Activated CD8-positive, alpha-beta T cell treated with anti-CD3 and anti-CD28 coated beads for 36 hours (primary cell): Measurements from ENCODE around the gene PSMD4. TPM values are rescaled to one million over a fixed set of nuclear protein-coding genes. Genes with fewer than 3 reads are reported as not detected.

Source experiments
- ATAC-seq: fragments of 200-7000 bp; cut with Tn5 transposase; one replicate; pipeline ENCODE4 v1.10.0; 2021; ENCODE audit warnings: mild to moderate bottlenecking, moderate library complexity
- CTCF ChIA-PET: fragments of 350-600 bp; sonication (Branson Sonifier 250); formaldehyde crosslinking; loops from one replicate; lab custom pipeline; 2021; ENCODE audit warnings: antibody characterized with exemption; lab: Charles Lee
- POLR2A ChIA-PET: fragments of 350-600 bp; sonication (Branson Sonifier 250); formaldehyde crosslinking; loops from one replicate; lab custom pipeline; 2021; ENCODE audit warnings: antibody characterized with exemption; lab: Charles Lee
- DNase-seq: peaks from one replicate; pipeline ENCODE4 v3.0.0-alpha.2; 2020
- H3K27ac Mint-ChIP-seq: one replicate; pipeline ENCODE4 v1.8.0; 2021; ENCODE audit warnings: mild to moderate bottlenecking, mixed read lengths
- H3K27me3 Mint-ChIP-seq: one replicate; pipeline ENCODE4 v1.8.0; 2021; ENCODE audit warnings: mixed read lengths
- H3K36me3 Mint-ChIP-seq: one replicate; pipeline ENCODE4 v1.8.0; 2021; ENCODE audit warnings: low read depth, mixed read lengths
- H3K4me1 Mint-ChIP-seq: one replicate; pipeline ENCODE4 v1.8.0; 2021; ENCODE audit warnings: low read depth, mixed read lengths
- H3K4me3 Mint-ChIP-seq: one replicate; pipeline ENCODE4 v1.8.0; 2021; ENCODE audit warnings: mild to moderate bottlenecking, moderate library complexity, mixed read lengths
- H3K9me3 Mint-ChIP-seq: one replicate; pipeline ENCODE4 v1.8.0; 2021; ENCODE audit warnings: mixed read lengths
- intact Hi-C: fragments of 100-400 bp; cut with micrococcal nuclease; formaldehyde crosslinking; loops from one replicate; pipeline ENCODE4 v1.10.0; 2022
- total RNA-seq, 2 experiments: library from RNA; stranded (reverse); gene quantifications; one replicate each; pipeline ENCODE4 v1.2.3, GENCODE V29; 2021
- TF ChIP-seq, protein P1 (sequence below): fragments of 200-600 bp; IDR thresholded peaks from one replicate; pipeline ENCODE4 v1.8.0; 2022; ENCODE audit warnings: antibody characterized with exemption, mild to moderate bottlenecking

The PSMD4 gene
- total RNA-seq, 2 experiments from 2014 or later, result 203 to 214 TPM

DNA sequence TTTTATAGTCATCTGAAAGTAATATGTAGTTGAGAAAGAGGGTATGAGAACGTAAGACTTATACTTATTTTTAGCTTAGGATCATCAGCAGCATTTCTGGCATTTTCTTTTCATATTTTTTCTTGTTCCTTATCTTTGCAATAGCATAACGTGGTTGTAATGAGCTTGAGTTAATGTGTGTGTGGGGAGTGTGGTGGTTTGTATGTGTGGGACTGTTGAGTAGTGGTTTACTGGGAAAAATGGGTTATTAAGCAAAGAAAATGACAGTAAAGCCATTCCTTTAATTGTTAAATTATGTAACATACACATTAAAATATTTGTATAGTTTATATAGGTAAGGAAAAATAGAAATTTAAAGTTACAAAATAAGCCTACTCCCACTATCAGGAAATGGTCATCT lies 41.0 kb upstream of the PSMD4 start:
- Mint-ChIP-seq H3K4me3 (no peak overlapping the region), H3K27me3 (no peaks in the 10 kb centered on the region), H3K4me1 (peaks cover 30% of the 10 kb centered on the region), H3K27ac (no peak overlapping the region), H3K36me3 (peaks cover 36% of the 10 kb centered on the region), H3K9me3 (no peaks in the 10 kb centered on the region)
- intact Hi-C loops, result no loop called here
- DNase-seq, result no peak
- ChIA-PET CTCF (interaction anchor here (0.7 kb wide), 1 partner anchor 38 kb away, joined by 4 read pairs; no protein-coding TSS in a partner anchor), POLR2A (no interaction called here)
- TF ChIP-seq, protein P1, sequence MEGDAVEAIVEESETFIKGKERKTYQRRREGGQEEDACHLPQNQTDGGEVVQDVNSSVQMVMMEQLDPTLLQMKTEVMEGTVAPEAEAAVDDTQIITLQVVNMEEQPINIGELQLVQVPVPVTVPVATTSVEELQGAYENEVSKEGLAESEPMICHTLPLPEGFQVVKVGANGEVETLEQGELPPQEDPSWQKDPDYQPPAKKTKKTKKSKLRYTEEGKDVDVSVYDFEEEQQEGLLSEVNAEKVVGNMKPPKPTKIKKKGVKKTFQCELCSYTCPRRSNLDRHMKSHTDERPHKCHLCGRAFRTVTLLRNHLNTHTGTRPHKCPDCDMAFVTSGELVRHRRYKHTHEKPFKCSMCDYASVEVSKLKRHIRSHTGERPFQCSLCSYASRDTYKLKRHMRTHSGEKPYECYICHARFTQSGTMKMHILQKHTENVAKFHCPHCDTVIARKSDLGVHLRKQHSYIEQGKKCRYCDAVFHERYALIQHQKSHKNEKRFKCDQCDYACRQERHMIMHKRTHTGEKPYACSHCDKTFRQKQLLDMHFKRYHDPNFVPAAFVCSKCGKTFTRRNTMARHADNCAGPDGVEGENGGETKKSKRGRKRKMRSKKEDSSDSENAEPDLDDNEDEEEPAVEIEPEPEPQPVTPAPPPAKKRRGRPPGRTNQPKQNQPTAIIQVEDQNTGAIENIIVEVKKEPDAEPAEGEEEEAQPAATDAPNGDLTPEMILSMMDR, result no peak
- ATAC-seq, result no peak

DNA sequence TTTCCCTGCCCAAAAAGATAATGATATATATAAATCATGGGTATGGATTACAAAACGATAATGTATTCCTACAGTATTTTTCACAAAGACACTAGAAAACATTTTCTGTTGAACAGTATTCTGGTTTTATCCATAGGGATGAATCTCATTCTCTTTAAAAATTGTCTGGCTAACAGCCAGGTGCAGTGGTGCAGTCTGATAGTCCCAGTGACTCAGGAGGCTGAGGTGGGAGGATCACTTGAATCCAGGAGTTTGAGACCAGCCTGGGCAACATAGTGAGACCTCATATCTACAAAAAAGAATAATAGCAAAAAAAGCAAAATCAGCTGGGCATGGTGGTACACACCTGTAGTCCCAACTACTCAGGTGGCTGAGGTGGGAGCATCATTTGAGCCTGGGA lies 32.9 kb upstream of the PSMD4 start:
- H3K27ac Mint-ChIP-seq, result no peak overlapping the region
- peaks cover 9% of the 10 kb centered on the region for H3K4me1 Mint-ChIP-seq
- H3K36me3 Mint-ChIP-seq, result peaks cover 6% of the 10 kb centered on the region
- DNase-seq (no peak), ATAC-seq (no peak)
- TF ChIP-seq, protein P1, result no peak
- ChIA-PET CTCF (interaction anchor here (0.6 kb wide), 1 partner anchor 82 kb away, joined by 3 read pairs; no protein-coding TSS in a partner anchor), POLR2A (interaction anchor here (0.5 to 1.2 kb wide), 2 partner anchors 28 to 106 kb away, joined by 3 read pairs; no protein-coding TSS in a partner anchor)
- H3K27me3 Mint-ChIP-seq, result no peaks in the 10 kb centered on the region
- intact Hi-C loops, result no loop called here
- no peak overlapping the region for H3K4me3 Mint-ChIP-seq
- H3K9me3 Mint-ChIP-seq, result no peaks in the 10 kb centered on the region

DNA sequence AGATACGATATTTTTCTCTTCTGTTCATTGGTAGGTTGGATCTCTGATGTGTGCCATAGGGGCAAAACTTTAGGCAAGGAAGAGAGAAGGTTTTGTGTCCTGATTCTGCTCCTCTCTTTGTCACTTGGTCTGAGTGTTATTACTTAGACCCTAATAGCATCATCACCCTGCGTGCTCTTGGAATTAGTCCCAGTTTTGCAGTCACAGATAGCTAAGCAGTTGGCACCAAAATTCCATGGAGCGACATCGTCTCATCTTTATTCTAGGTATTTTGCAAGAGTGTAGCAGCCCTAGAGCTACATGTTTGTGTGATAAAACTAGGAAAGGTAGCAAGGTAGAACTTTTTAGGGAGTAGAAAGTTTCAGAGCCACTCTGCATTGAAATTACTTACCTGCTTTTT lies 32.4 kb upstream of the PSMD4 start:
- no peak for ATAC-seq
- Mint-ChIP-seq H3K27me3 (no peaks in the 10 kb centered on the region), H3K9me3 (no peaks in the 10 kb centered on the region), H3K27ac (no peak overlapping the region), H3K4me1 (peaks cover 8% of the 10 kb centered on the region), H3K36me3 (peaks cover 9% of the 10 kb centered on the region), H3K4me3 (no peak overlapping the region)
- DNase-seq, result no peak
- ChIA-PET CTCF (interaction anchor here (0.6 to 0.8 kb wide), 2 partner anchors 30 to 82 kb away, joined by 3 read pairs; no protein-coding TSS in a partner anchor), POLR2A (interaction anchor here (1.2 kb wide), 1 partner anchor 27 kb away, joined by 3 read pairs; no protein-coding TSS in a partner anchor)
- intact Hi-C loops, result no loop called here
- TF ChIP-seq, protein P1, result no peak

DNA sequence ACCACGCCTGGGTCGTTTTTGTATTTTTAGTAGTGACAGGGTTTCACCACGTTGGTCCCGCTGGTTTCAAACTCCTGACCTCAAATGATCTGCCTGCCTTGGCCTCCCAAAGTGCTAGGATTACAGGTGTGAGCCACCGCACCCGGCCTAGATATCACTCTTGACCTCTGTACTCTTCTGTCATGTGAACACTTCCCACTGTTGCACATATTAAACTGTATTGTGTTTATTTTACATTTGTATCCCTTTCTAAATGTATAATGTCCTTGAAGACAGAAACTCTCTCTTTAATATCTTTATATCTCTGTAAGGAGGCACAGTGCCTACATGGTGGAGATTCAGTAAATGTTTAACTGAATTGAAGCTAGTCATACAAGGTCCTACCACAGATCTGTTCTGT lies 19.3 kb upstream of the PSMD4 start:
- TF ChIP-seq, protein P1, result no peak
- H3K36me3 Mint-ChIP-seq, result peaks cover 69% of the 10 kb centered on the region
- H3K4me1 Mint-ChIP-seq, result no peaks in the 10 kb centered on the region
- no peak overlapping the region for H3K4me3 Mint-ChIP-seq
- no peaks in the 10 kb centered on the region for H3K9me3 Mint-ChIP-seq
- no peak overlapping the region for H3K27ac Mint-ChIP-seq
- ATAC-seq (no peak), DNase-seq (no peak)
- intact Hi-C loops, result no loop called here
- ChIA-PET POLR2A (interaction anchor here (0.7 to 1.4 kb wide), 2 partner anchors 45 to 338 kb away, joined by 3 to 4 read pairs; partner anchors contain the start of gene VPS72), CTCF (interaction anchor here (1.3 kb wide), 1 partner anchor 17 kb away, joined by 7 read pairs; no protein-coding TSS in a partner anchor)
- H3K27me3 Mint-ChIP-seq, result no peaks in the 10 kb centered on the region

DNA sequence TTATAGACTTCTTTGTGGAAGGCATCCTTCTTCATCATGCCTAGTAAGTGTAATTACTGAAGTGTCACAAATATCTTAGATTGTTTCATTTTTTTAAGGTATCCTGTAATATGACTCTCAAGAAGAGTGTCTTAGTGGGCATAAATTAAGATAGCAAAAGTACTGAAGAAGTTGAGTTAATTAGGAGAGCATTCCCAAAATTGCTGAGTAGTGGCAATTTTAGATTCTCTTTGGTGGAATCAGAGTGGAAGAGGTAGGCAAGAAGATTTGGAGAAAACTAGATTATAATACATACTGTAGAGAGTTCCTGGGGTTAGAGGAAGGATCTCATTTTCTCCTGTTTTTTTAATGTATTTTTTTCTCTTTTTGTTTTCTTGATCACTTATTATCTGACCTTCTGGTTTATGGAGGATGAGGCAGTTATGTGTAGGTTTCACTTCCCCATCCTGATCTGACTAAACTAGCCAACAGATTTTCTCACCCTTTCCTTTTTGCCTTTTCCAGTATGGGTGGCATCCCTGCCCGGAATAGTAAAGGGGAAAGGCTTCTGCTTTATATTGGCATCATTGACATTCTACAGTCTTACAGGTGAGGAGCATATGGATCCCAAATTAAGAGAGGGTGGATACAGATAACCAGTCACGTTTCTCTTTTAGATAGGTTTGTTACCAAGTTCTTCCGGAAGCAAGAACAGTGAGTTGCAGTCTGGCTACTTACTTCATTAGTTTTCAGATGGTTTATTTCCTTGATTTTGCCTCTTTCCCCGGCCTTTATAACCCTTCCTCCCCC lies 16.7 kb upstream of the PSMD4 start:
- TF ChIP-seq, protein P1, result no peak
- intact Hi-C loops, result no loop called here
- ATAC-seq, result no peak
- no peaks in the 10 kb centered on the region for H3K9me3 Mint-ChIP-seq
- peaks cover 59% of the 10 kb centered on the region for H3K36me3 Mint-ChIP-seq
- ChIA-PET POLR2A (interaction anchor here (1.1 kb wide), 1 partner anchor 71 kb away, joined by 3 read pairs; no protein-coding TSS in a partner anchor), CTCF (interaction anchor here (0.9 kb wide), 1 partner anchor 14 kb away, joined by 5 read pairs; no protein-coding TSS in a partner anchor)
- no peaks in the 10 kb centered on the region for H3K27me3 Mint-ChIP-seq
- peak overlapping the region; percentile 42 for H3K27ac Mint-ChIP-seq
- H3K4me3 Mint-ChIP-seq, result no peak overlapping the region
- no peak for DNase-seq
- no peaks in the 10 kb centered on the region for H3K4me1 Mint-ChIP-seq
